NCI-H524 (cell line): ENCODE measurements around the gene ERBB4.
"Not testable (repeated sequence)": the region's sequence is repeated elsewhere in the genome, so short reads cannot be mapped to it uniquely, and the experiment has no call there.

Source experiments
- DNase-seq, 2 experiments: peaks; one replicate each; lab custom pipeline; 2025; lab: John Stamatoyannopoulos, UW

ERBB4 gene

DNA sequence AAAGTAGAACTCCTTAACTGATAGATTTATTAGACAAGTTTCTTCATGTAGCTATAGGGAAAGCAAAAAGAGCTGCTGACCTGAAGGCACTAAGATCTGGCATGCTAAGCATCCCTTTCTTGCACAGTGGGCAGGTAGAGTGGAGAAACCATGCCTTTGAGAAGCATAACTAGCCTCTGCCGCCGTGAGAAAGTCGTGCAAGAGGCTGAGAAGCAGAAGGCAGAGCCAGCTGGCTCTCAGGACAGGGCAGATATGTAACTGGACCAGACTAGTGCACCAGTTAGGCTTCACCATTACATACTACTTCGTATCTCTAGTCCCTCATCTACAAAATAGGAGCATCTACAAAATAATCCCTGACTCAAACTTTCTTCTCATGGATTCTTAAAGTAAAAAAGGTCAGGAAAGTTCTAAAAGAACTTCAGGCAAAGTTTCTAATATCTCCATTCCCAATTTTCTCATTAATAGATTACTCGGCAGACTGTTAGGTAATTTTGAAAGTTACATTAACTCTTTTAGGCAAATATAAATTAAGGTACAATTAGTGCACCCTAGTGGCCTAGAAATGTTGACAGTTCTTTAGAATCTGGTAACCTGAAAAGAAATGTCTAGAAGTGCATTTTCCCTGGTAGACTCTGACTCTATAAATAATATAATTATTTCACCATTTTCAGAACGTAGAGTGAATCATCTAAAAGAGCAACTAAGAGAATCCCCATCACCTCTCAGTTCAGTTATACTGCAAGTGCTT lies 10.3 kb downstream of the ERBB4 start:
- DNase-seq, result no peak

- DNase-seq, result no peak
Observed at GRCh38 chr2:212526059-212526458, 12.5 kb downstream of the ERBB4 start.

- peak; percentile 58 to 92 for DNase-seq
Observed at GRCh38 chr2:212523756-212524155, 14.8 kb downstream of the ERBB4 start.

- DNase-seq, result peak in 1 of 2 experiments; percentile 37
Observed at GRCh38 chr2:212520340-212520739, 18.3 kb downstream of the ERBB4 start.

DNA sequence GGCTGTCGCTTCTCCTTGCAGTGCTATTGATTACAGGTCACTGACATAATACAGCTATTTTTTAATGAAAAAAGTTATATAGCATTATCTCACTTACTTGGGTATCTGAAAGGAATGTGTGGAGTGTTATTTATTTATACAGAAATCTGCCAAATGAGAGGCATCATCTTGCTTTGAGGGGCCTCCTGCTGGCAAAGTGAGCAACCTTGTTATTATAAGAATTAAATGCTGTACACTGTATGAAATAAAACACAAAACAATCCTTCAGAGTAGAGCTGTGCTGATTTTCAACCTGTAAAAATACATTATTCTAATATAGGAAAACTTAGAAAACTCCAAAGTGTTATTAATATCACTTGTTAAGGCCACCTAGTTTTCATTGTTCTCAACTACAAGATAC lies 20.9 kb downstream of the ERBB4 start:
- DNase-seq, result no peak

- no peak for DNase-seq
Observed at GRCh38 chr2:212505586-212505985, 33.0 kb downstream of the ERBB4 start.

DNA sequence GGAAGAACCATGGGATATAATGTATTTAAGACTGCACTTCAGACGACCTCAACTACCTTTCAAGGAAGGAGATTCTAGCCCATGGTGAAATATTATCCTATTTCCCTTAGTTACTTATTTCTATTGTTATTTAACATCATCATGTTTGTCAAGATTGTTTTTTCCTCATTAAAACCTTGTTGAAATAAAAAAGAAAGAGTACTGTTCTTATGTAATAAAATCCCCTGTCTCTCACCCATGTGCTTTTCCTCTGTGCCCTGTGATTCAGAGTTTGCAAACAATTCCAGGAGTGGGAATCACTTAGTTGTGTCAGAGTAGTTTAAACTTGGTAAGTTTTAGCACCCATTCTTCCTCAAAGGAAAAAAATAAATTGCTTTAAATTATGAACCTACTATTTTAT lies 43.6 kb downstream of the ERBB4 start:
- no peak for DNase-seq

GRCh38 chr2:212494418-212495020 lies 44.1 kb downstream of the ERBB4 start:
- peak; percentile 24 to 54 for DNase-seq

GRCh38 chr2:212489719-212490346 lies 48.8 kb downstream of the ERBB4 start:
- DNase-seq, result no peak

DNA sequence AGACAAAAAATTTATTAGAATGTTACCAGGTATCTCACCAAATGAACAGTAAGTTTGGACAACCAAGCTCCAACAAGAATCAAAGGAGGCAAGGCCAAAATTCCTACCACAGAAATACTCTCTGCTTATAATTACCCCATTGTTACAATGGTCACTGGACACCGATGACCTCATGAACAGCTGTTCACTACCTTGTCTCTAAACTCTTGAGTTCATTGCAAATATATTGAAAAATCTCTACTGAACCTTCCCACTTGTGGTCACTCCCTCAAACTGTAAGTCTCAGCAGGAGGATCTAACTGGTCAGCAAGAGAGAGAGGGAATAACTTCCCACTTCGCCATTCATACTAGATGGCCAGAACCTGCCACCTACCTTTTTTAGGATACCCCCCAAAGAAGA lies 50.0 kb downstream of the ERBB4 start:
- DNase-seq, result no peak

GRCh38 chr2:212484563-212485080 lies 54.0 kb downstream of the ERBB4 start:
- no peak for DNase-seq

DNA sequence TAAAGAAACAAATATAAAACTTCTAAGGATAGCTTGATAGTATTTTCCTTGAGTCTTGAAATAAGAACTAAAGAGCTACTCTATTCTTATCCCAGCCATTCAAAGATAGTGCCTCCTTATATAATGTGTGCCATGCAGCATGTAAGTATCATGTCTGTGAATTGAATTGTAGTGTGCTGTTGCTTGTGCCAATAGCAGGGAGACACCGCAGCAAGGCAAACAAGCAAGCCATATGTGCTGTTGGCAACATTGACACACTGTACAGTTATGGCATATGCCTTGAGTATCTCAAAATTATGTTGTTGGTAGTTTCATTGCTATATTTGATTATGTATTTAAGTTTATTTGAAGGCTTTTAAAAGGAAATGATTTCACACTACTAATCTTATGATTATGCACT lies 58.2 kb downstream of the ERBB4 start:
- DNase-seq, result no peak

GRCh38 chr2:212477571-212477970 lies 61.0 kb downstream of the ERBB4 start:
- peak; percentile 59 to 69 for DNase-seq

DNA sequence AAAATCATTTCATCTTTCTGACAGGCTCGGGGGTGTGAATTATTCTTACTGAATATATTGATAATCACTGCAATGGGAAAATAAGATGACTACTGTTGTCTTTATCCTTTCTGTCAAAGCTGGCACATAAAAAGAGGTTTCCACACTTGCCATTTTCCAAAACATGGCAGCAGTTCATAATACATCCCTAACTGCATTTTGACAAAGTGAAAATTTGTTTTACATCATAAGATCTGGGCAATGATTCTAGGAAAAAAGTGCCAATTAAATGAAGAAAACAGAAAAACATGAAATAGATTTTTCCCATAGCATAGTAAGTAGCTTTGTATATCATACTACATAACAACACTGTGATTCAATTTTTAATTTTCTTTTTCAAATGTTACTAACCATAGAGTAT lies 65.4 kb downstream of the ERBB4 start:
- no peak for DNase-seq

GRCh38 chr2:212467551-212467950 lies 71.1 kb downstream of the ERBB4 start:
- not testable (repeated sequence) for DNase-seq

GRCh38 chr2:212465456-212465855 lies 73.1 kb downstream of the ERBB4 start:
- DNase-seq, result no peak

DNA sequence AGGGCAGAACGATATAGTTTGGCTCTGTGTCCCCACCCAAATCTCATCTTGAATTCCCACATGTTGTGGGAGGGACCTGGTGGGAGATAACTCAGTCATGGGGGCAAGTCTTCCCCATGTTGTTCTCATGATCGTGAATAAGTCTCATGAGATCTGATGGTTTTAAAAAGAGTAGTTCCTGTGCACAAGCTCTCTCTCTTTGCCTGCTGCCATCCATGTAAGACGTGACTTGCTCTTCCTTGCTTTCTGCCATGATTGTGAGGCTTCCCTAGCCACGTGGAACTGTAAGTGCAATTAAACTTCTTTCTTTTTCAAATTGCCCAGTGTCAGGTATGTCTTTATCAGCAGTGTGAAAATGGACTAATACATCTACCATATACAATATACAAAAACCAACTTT lies 76.9 kb downstream of the ERBB4 start:
- DNase-seq, result not testable (repeated sequence)

DNA sequence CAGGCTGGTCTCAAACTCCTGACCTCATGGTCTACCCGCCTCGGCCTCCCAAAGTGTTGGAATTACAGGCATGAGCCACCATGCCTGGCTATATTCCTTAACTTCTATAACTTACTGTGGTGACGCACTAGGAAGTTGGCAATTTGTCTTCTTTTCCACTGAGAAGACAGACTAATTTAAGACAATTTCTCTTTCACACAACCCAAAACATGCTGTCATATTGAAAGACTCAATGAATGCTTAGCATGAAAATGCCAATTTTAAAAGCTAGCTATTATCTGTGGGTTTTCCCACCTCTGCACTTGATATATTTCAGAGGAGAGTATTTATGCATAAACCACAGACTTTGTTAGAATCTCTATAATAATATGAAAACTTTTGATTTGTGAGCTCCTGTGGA lies 84.5 kb downstream of the ERBB4 start:
- DNase-seq, result no peak

DNA sequence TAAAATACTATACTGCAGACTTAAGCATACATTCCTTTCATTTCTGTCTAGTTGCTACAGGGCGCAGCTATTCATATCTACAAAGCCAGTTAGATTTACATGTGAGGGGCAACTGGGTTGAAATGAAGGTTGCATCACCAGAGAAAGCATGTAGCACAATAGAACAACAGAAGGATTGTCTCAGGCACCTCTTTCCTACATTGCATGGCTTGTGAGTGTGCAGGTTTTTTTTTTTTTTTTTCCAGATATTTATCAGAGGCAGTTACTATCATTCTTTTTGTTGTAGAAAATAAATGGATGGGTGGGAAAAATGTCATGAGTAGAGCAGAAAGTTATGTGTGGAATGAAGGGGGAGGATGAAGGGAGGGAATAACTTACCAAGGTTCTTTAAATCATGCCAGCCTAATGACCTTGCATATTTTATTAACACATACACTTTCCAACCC lies 86.8 kb downstream of the ERBB4 start:
- no peak for DNase-seq

DNA sequence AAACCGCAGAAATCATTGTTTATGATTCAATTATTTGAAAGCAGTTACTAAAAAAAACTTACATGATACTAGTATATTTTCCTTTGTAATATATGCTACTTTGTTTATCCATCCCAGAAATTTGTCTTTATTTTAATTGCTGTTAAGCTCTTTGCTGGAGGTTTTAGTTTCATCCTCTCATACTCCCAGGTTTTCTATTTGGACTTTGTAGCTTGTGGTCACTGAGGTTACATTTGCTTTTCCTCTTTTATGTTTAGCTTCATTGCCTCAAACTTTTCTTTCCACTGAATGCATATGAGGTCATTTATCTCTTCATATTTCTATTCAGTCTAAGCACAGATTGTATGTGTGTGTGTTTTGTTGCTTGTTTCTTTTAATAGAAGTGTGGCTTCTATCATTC lies 89.9 kb downstream of the ERBB4 start:
- DNase-seq, result no peak

- DNase-seq, result no peak
Observed at GRCh38 chr2:212441821-212442220, 96.8 kb downstream of the ERBB4 start.

GRCh38 chr2:212441141-212441540 lies 97.5 kb downstream of the ERBB4 start:
- DNase-seq, result no peak
